ELF-1 (cell line): ENCODE data around the gene BMPER.

ENCODE experiments used
- DNase-seq: peaks from one replicate; pipeline ENCODE4 v3.0.0-alpha.2; 2016; ENCODE audit warnings: low read depth, low spot score

BMPER gene

GRCh38 chr7:33968591-33968990, 63.3 kb downstream of the BMPER start:
- DNase-seq: no peak

GRCh38 chr7:33970536-33970935, 65.2 kb downstream of the BMPER start:
- DNase-seq: no peak

- DNase-seq: no peak
Observed at GRCh38 chr7:33971106-33971505, 65.8 kb downstream of the BMPER start.

- DNase-seq: no peak
Observed at GRCh38 chr7:33973231-33974015, 68.1 kb downstream of the BMPER start.

GRCh38 chr7:33979300-33979806, 74.0 kb downstream of the BMPER start:
- DNase-seq: peak; percentile 11

- peak; percentile 25 for DNase-seq
Observed at GRCh38 chr7:33979807-33980355, 74.5 kb downstream of the BMPER start.

- DNase-seq: no peak
Observed at GRCh38 chr7:33981226-33981625, 75.9 kb downstream of the BMPER start.

GRCh38 chr7:33981671-33982424, 76.5 kb downstream of the BMPER start:
- DNase-seq: no peak

- peak; percentile 44 for DNase-seq
Observed at GRCh38 chr7:33982425-33982786, 77.1 kb downstream of the BMPER start.

- DNase-seq: no peak
Observed at GRCh38 chr7:33986451-33986850, 81.1 kb downstream of the BMPER start.

GRCh38 chr7:33986951-33987947, 81.9 kb downstream of the BMPER start:
- peak; percentile 65 for DNase-seq

- DNase-seq: no peak
Observed at GRCh38 chr7:33996899-33997298, 91.6 kb downstream of the BMPER start.

- no peak for DNase-seq
Observed at GRCh38 chr7:33998476-33998875, 93.1 kb downstream of the BMPER start.

GRCh38 chr7:34011017-34011695, 105.8 kb downstream of the BMPER start:
- no peak for DNase-seq

GRCh38 chr7:34011696-34012095, 106.4 kb downstream of the BMPER start:
- DNase-seq: no peak

- no peak for DNase-seq
Observed at GRCh38 chr7:34013421-34013820, 108.1 kb downstream of the BMPER start.

GRCh38 chr7:34015651-34016050, 110.3 kb downstream of the BMPER start:
- DNase-seq: no peak

GRCh38 chr7:34016876-34017275, 111.5 kb downstream of the BMPER start:
- DNase-seq: no peak

- no peak for DNase-seq
Observed at GRCh38 chr7:34019301-34019790, 114.0 kb downstream of the BMPER start.

GRCh38 chr7:34022626-34023025, 117.3 kb downstream of the BMPER start:
- DNase-seq: no peak

- DNase-seq: no peak
Observed at GRCh38 chr7:34025600-34025999, 120.3 kb downstream of the BMPER start.
